ENCODE results near the gene MLST8.
"Not testable (repeated sequence)": the region's sequence is repeated elsewhere in the genome, so short reads cannot be mapped to it uniquely, and the experiment has no call there.

Gene MLST8

GRCh38 chr16:2232094-2232990, 27.1 kb downstream of the MLST8 start:
- no peak for DNase-seq (ENCODE audit: low read depth)

- DNase-seq (ENCODE audit: low read depth) = no peak
These were observed 28.0 kb downstream of the MLST8 start for GRCh38 chr16:2233046-2233775.

- no peak for DNase-seq (ENCODE audit: low read depth)
These were observed 28.9 kb downstream of the MLST8 start for GRCh38 chr16:2233872-2234812.

GRCh38 chr16:2234813-2235170, 29.5 kb downstream of the MLST8 start:
- no peak for DNase-seq (ENCODE audit: low read depth)

- DNase-seq (ENCODE audit: low read depth) = no peak
These were observed 30.0 kb downstream of the MLST8 start for GRCh38 chr16:2235234-2235651.

- DNase-seq (ENCODE audit: low read depth) = no peak
These were observed 30.6 kb downstream of the MLST8 start for GRCh38 chr16:2235695-2236336.

GRCh38 chr16:2236337-2237101, 31.3 kb downstream of the MLST8 start, which contains the start of gene DNASE1L2:
Gene DNASE1L2 (plus strand): TSS chr16:2236444. CDS start chr16:2236817, 373 bp downstream.
- DNase-seq (ENCODE audit: low read depth) = no peak

- DNase-seq (ENCODE audit: low read depth) = no peak
These were observed 31.8 kb downstream of the MLST8 start for GRCh38 chr16:2237102-2237482.

GRCh38 chr16:2237493-2238149, 32.4 kb downstream of the MLST8 start:
- no peak for DNase-seq (ENCODE audit: low read depth)

GRCh38 chr16:2238150-2238837, 33.0 kb downstream of the MLST8 start:
- DNase-seq (ENCODE audit: low read depth) = no peak

GRCh38 chr16:2238838-2239675, 33.8 kb downstream of the MLST8 start:
- no peak for DNase-seq (ENCODE audit: low read depth)

GRCh38 chr16:2240331-2240730, 35.1 kb downstream of the MLST8 start:
- not testable (repeated sequence) for DNase-seq (ENCODE audit: low read depth)

- DNase-seq (ENCODE audit: low read depth) = no peak
These were observed 37.3 kb downstream of the MLST8 start for GRCh38 chr16:2242598-2242997.

- no peak for DNase-seq (ENCODE audit: low read depth)
These were observed 37.8 kb downstream of the MLST8 start for GRCh38 chr16:2243031-2243528.

GRCh38 chr16:2243781-2244180, 38.5 kb downstream of the MLST8 start:
- DNase-seq (ENCODE audit: low read depth) = no peak

GRCh38 chr16:2244301-2244700, 39.0 kb downstream of the MLST8 start:
- no peak for DNase-seq (ENCODE audit: low read depth)

GRCh38 chr16:2244926-2245795, 39.9 kb downstream of the MLST8 start:
- no peak for DNase-seq (ENCODE audit: low read depth)

Data from stimulated activated CD8-positive, alpha-beta memory T cell treated with anti-CD3 and anti-CD28 coated beads, Interleukin-12 subunit alpha, Interleukin-12 subunit beta, amount 100 ng/mL, for 1 hour (primary cell).